ENCODE measurements around the gene COL9A1. TPM values are rescaled to one million over a fixed set of nuclear protein-coding genes. Genes with fewer than 3 reads are reported as not detected.
A peak's percentile ranks its signal among the peaks of the same experiment; 100 is the strongest.

COL9A1 gene
- total and polyA plus RNA-seq, 2 donors: 7.2 to 46.7 TPM

- Histone ChIP-seq H3K27ac (ENCODE audit: low read depth) (no peak overlapping the region), H3K4me1 (ENCODE audit: insufficient read depth) (no peaks in the 10 kb centered on the region), H3K4me3 (ENCODE audit: low read depth, low read length) (no peak overlapping the region), H3K36me3 (ENCODE audit: insufficient read depth) (no peaks in the 10 kb centered on the region)
- no peak for DNase-seq (ENCODE audit: extremely low spot score)
- 64% methylated on average over 15 of the region's 15 CpGs for WGBS
These were observed 22.5 kb downstream of the COL9A1 start for GRCh38 chr6:70280400-70280853.

GRCh38 chr6:70277470-70277869 lies 25.4 kb downstream of the COL9A1 start:
- H3K36me3 ChIP-seq (ENCODE audit: insufficient read depth): no peaks in the 10 kb centered on the region
- no peaks in the 10 kb centered on the region for H3K4me1 ChIP-seq (ENCODE audit: insufficient read depth)
- peak; percentile 23 for DNase-seq (ENCODE audit: extremely low spot score)
- H3K4me3 ChIP-seq (ENCODE audit: low read depth, low read length): no peak overlapping the region
- H3K27ac ChIP-seq (ENCODE audit: low read depth): no peak overlapping the region
- WGBS: 72% methylated on average over 2 of the region's 2 CpGs

GRCh38 chr6:70274338-70274737 lies 28.5 kb downstream of the COL9A1 start:
- no peak for DNase-seq (ENCODE audit: extremely low spot score)
- Histone ChIP-seq H3K36me3 (ENCODE audit: insufficient read depth) (no peaks in the 10 kb centered on the region), H3K4me3 (ENCODE audit: low read depth, low read length) (no peak overlapping the region), H3K27ac (ENCODE audit: low read depth) (no peak overlapping the region), H3K4me1 (ENCODE audit: insufficient read depth) (no peaks in the 10 kb centered on the region)
- whole genome bisulfite sequencing: 88% methylated on average over 4 of the region's 4 CpGs

- Histone ChIP-seq H3K4me1 (ENCODE audit: insufficient read depth) (no peaks in the 10 kb centered on the region), H3K36me3 (ENCODE audit: insufficient read depth) (no peaks in the 10 kb centered on the region), H3K27ac (ENCODE audit: low read depth) (no peak overlapping the region), H3K4me3 (ENCODE audit: low read depth, low read length) (no peak overlapping the region)
- WGBS: 19% methylated on average over 2 of the region's 2 CpGs
- DNase-seq (ENCODE audit: extremely low spot score): no peak
These were observed 30.8 kb downstream of the COL9A1 start for GRCh38 chr6:70272071-70272470.

- 49% methylated on average over 8 of the region's 8 CpGs for WGBS
- Histone ChIP-seq H3K27ac (ENCODE audit: low read depth) (no peak overlapping the region), H3K4me3 (ENCODE audit: low read depth, low read length) (no peak overlapping the region), H3K4me1 (ENCODE audit: insufficient read depth) (no peaks in the 10 kb centered on the region), H3K36me3 (ENCODE audit: insufficient read depth) (no peaks in the 10 kb centered on the region)
- DNase-seq (ENCODE audit: extremely low spot score): no peak
These were observed 32.4 kb downstream of the COL9A1 start for GRCh38 chr6:70270287-70271005.

GRCh38 chr6:70266142-70266541 lies 36.7 kb downstream of the COL9A1 start:
- WGBS: 50% methylated on average over 2 of the region's 2 CpGs
- no peaks in the 10 kb centered on the region for H3K4me1 ChIP-seq (ENCODE audit: insufficient read depth)
- no peak overlapping the region for H3K27ac ChIP-seq (ENCODE audit: low read depth)
- H3K36me3 ChIP-seq (ENCODE audit: insufficient read depth): no peaks in the 10 kb centered on the region
- H3K4me3 ChIP-seq (ENCODE audit: low read depth, low read length): no peak overlapping the region
- DNase-seq (ENCODE audit: extremely low spot score): no peak

- no peak for DNase-seq (ENCODE audit: extremely low spot score)
- Histone ChIP-seq H3K4me1 (ENCODE audit: insufficient read depth) (no peaks in the 10 kb centered on the region), H3K36me3 (ENCODE audit: insufficient read depth) (no peaks in the 10 kb centered on the region), H3K27ac (ENCODE audit: low read depth) (no peak overlapping the region), H3K4me3 (ENCODE audit: low read depth, low read length) (no peak overlapping the region)
These were observed 38.6 kb downstream of the COL9A1 start for GRCh38 chr6:70264306-70264705.

- Histone ChIP-seq H3K4me3 (ENCODE audit: low read depth, low read length) (no peak overlapping the region), H3K4me1 (ENCODE audit: insufficient read depth) (no peaks in the 10 kb centered on the region), H3K36me3 (ENCODE audit: insufficient read depth) (no peaks in the 10 kb centered on the region), H3K27ac (ENCODE audit: low read depth) (no peak overlapping the region)
- no peak for DNase-seq (ENCODE audit: extremely low spot score)
- 42% methylated on average over 1 of the region's 1 CpG for WGBS
These were observed 44.4 kb downstream of the COL9A1 start for GRCh38 chr6:70258483-70258882.

GRCh38 chr6:70257768-70258273 lies 45.1 kb downstream of the COL9A1 start:
- DNase-seq (ENCODE audit: extremely low spot score): no peak
- WGBS: 57% methylated on average over 2 of the region's 2 CpGs
- no peaks in the 10 kb centered on the region for H3K36me3 ChIP-seq (ENCODE audit: insufficient read depth)
- no peak overlapping the region for H3K27ac ChIP-seq (ENCODE audit: low read depth)
- H3K4me3 ChIP-seq (ENCODE audit: low read depth, low read length): no peak overlapping the region
- H3K4me1 ChIP-seq (ENCODE audit: insufficient read depth): no peaks in the 10 kb centered on the region

GRCh38 chr6:70254784-70255183 lies 48.1 kb downstream of the COL9A1 start:
- Histone ChIP-seq H3K27ac (ENCODE audit: low read depth) (no peak overlapping the region), H3K4me3 (ENCODE audit: low read depth, low read length) (no peak overlapping the region), H3K4me1 (ENCODE audit: insufficient read depth) (no peaks in the 10 kb centered on the region), H3K36me3 (ENCODE audit: insufficient read depth) (no peaks in the 10 kb centered on the region)
- DNase-seq (ENCODE audit: extremely low spot score): no peak
- 86% methylated on average over 2 of the region's 2 CpGs for WGBS

GRCh38 chr6:70253923-70254322 lies 49.0 kb downstream of the COL9A1 start:
- DNase-seq (ENCODE audit: extremely low spot score): no peak
- no peaks in the 10 kb centered on the region for H3K36me3 ChIP-seq (ENCODE audit: insufficient read depth)
- no peaks in the 10 kb centered on the region for H3K4me1 ChIP-seq (ENCODE audit: insufficient read depth)
- H3K4me3 ChIP-seq (ENCODE audit: low read depth, low read length): no peak overlapping the region
- no peak overlapping the region for H3K27ac ChIP-seq (ENCODE audit: low read depth)
- WGBS: 62% methylated on average over 3 of the region's 3 CpGs

GRCh38 chr6:70252604-70253003 lies 50.3 kb downstream of the COL9A1 start:
- H3K36me3 ChIP-seq (ENCODE audit: insufficient read depth): no peaks in the 10 kb centered on the region
- WGBS: 94% methylated on average over 2 of the region's 2 CpGs

GRCh38 chr6:70246118-70246517 lies 56.8 kb downstream of the COL9A1 start:
- DNase-seq (ENCODE audit: extremely low spot score): no peak
- Histone ChIP-seq H3K4me3 (ENCODE audit: low read depth, low read length) (no peak overlapping the region), H3K27ac (ENCODE audit: low read depth) (no peak overlapping the region), H3K4me1 (ENCODE audit: insufficient read depth) (no peaks in the 10 kb centered on the region), H3K36me3 (ENCODE audit: insufficient read depth) (no peaks in the 10 kb centered on the region)
- 97% methylated on average over 7 of the region's 7 CpGs for WGBS

More at GRCh38 chr6:70252604-70253003, 50.3 kb downstream of the COL9A1 start:
- H3K27ac ChIP-seq (ENCODE audit: low read depth): no peak overlapping the region
- no peak overlapping the region for H3K4me3 ChIP-seq (ENCODE audit: low read depth, low read length)
- DNase-seq (ENCODE audit: extremely low spot score): no peak
- no peaks in the 10 kb centered on the region for H3K4me1 ChIP-seq (ENCODE audit: insufficient read depth)

GRCh38 chr6:70241991-70242420 lies 60.9 kb downstream of the COL9A1 start:
- H3K4me1 ChIP-seq (ENCODE audit: insufficient read depth): no peaks in the 10 kb centered on the region

More at GRCh38 chr6:70241991-70242420, 60.9 kb downstream of the COL9A1 start:
- H3K27ac ChIP-seq (ENCODE audit: low read depth): no peak overlapping the region
- H3K4me3 ChIP-seq (ENCODE audit: low read depth, low read length): no peak overlapping the region
- DNase-seq (ENCODE audit: extremely low spot score): no peak
- WGBS: 63% methylated on average over 7 of the region's 7 CpGs
- no peaks in the 10 kb centered on the region for H3K36me3 ChIP-seq (ENCODE audit: insufficient read depth)
